ENCODE measurements around the gene COL5A2.

- no peak for TF ChIP-seq CTCF (IDR thresholded peaks at IDR 0.05)
- TF ChIP-seq POLR2A (IDR thresholded peaks at IDR 0.05), result no peak
These were observed 186.3 kb downstream of the COL5A2 start for GRCh38 chr2:188993247-188993646.

Measured in lower leg skin (tissue), 3 donors.